HG03469 (cell line): ENCODE results near the gene ZNF470.

Source experiments
- ATAC-seq: cut with Tn5 transposase; IDR thresholded peaks from one replicate; pipeline ENCODE4 v1.9.1; 2021; ENCODE audit warnings: mild to moderate bottlenecking, moderate library complexity, moderate number of reproducible peaks; ENCODE audit not compliant: unreplicated experiment

Gene ZNF470

DNA sequence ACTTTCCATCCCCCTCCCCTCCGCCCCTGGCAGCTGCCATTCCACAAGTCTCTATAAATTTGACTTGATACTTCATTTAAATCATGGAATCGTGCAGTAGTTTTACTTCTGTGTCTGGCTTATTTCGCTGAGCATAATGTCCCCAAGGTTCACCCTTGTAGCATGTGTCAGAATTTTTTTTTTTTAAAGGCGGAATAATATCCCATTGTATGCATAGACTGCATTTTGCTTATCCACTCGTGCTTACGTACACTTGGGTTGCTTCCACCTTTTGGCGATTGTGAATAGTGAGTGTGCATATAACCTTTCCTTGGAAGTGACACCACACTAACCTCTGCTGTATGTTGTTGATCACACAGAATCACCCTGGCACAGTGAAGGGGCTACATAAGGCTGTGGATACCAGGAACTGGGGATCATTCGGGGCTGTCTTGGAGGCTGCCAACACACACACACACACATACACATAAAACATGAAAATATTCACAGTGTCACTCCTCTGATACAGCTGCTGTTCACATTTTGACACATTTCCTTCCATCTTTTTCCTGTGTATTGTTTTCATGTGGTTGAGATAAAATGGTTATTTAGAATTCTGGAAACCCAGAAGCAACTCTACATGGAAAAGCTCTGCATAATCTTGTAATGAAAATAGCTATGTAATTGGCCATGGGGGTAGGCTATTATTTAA is 41.2 kb downstream of the ZNF470 start:
- ATAC-seq = no peak

GRCh38 chr19:56611288-56611687 is 44.0 kb downstream of the ZNF470 start:
- no peak for ATAC-seq

- no peak for ATAC-seq
Observed at GRCh38 chr19:56612737-56613136, 45.5 kb downstream of the ZNF470 start.

DNA sequence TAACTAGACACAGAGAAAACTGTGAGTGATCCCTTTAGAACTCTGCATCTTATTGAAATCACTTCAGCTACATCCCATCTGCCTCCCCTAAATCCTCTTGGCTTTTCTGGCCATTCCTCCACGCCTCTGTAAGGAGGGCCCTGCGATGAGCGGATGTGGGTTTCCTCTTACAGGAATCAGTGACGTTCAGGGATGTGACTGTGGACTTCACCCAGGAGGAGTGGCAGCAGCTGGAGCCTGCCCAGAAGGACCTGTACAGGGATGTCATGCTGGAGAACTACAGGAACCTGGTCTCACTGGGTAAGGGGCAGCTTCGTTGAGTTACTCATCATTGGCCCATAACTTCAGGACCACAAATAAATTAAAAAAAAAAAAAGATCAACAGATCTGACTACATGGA is 46.4 kb downstream of the ZNF470 start:
- no peak for ATAC-seq

GRCh38 chr19:56617531-56617930 is 50.3 kb downstream of the ZNF470 start:
- ATAC-seq = no peak

GRCh38 chr19:56619121-56619520 is 51.9 kb downstream of the ZNF470 start:
- no peak for ATAC-seq

DNA sequence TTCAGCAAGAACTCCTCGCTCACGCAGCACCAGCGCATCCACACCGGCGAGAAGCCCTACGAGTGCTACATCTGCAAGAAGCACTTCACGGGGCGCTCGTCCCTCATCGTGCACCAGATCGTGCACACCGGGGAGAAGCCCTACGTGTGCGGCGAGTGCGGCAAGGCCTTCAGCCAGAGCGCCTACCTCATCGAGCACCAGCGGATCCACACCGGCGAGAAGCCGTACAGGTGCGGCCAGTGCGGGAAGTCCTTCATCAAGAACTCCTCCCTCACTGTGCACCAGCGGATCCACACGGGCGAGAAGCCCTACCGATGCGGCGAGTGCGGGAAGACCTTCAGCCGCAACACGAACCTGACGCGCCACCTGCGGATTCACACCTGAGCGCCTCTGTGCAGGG is 55.1 kb downstream of the ZNF470 start:
- ATAC-seq = no peak

- no peak for ATAC-seq
Observed at GRCh38 chr19:56623006-56623405, 55.7 kb downstream of the ZNF470 start.

DNA sequence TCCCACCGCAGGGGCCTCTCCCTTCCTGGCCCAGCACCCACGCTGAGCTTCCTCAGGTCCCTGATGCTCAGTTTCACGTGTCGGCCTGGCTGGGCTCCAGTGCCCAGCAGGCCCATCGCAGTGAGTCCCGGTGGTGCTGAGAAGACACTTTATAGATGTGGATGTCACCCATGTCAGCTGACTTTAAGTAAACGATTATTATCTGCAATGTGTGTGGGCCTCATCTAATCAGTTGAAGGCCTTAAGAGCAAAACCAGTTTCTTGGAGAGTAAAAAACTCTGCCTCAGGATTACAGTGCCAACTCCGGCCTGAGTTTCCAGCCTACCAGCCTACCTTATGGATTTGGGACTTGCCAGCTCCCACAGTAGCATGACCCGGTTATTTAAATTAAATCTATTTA is 58.4 kb downstream of the ZNF470 start:
- no peak for ATAC-seq

DNA sequence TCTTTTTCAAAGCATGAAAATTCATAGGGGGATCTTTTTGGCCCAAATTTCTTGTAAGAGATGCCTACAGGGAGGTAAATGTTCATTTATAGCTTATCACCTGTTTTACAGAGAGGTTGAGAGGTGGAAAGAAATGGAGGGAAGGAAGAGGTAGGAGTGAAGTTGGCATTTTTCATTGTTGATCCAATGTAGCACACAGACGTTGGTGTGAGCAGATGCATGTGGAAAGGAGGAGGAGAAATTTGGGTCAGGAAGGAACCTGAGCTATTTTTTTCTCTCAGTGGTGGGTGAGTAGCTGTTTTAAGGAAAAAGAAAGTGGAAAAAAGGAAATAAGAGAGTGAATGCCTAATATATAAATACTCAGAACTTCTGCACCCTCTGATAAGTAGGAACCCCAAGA is 65.8 kb downstream of the ZNF470 start:
- no peak for ATAC-seq

GRCh38 chr19:56637976-56638555 is 70.8 kb downstream of the ZNF470 start:
- no peak for ATAC-seq
